Stimulated activated CD4-positive, alpha-beta T cell treated with anti-CD3 and anti-CD28 coated beads, Interleukin-2, amount 100 ng/mL, for 48 hours (primary cell): ENCODE measurements around the gene IL18.
"Not testable (repeated sequence)": the region's sequence is repeated elsewhere in the genome, so short reads cannot be mapped to it uniquely, and the experiment has no call there.

Source experiments
- DNase-seq, 2 donors: peaks; one replicate each; pipeline ENCODE4 v3.0.0-alpha.2; 2020

IL18 gene

GRCh38 chr11:112163875-112164685, at the start of gene IL18:
TSS of gene IL18 (minus strand) at chr11:112164094. CDS start at chr11:112155053, 9,041 bp downstream.
- DNase-seq = no peak

- no peak for DNase-seq
Measured at GRCh38 chr11:112212710-112213109, 48.8 kb upstream of the IL18 start.

GRCh38 chr11:112212290-112212689, 48.4 kb upstream of the IL18 start:
- no peak for DNase-seq

- DNase-seq = no peak
Measured at GRCh38 chr11:112211536-112211935, 47.6 kb upstream of the IL18 start.

GRCh38 chr11:112210890-112211289, 47.0 kb upstream of the IL18 start:
- DNase-seq = no peak

- no peak for DNase-seq
Measured at GRCh38 chr11:112206071-112206470, 42.2 kb upstream of the IL18 start.

GRCh38 chr11:112200252-112200651, 36.4 kb upstream of the IL18 start:
- no peak for DNase-seq

GRCh38 chr11:112199101-112199500, 35.2 kb upstream of the IL18 start:
- not testable (repeated sequence) for DNase-seq

- no peak for DNase-seq
Measured at GRCh38 chr11:112196519-112197087, 32.7 kb upstream of the IL18 start.

- DNase-seq = no peak
Measured at GRCh38 chr11:112195951-112196351, 32.1 kb upstream of the IL18 start.

GRCh38 chr11:112195113-112195512, 31.2 kb upstream of the IL18 start:
- not testable (repeated sequence) for DNase-seq

- DNase-seq = no peak
Measured at GRCh38 chr11:112186304-112186703, 22.4 kb upstream of the IL18 start.

- DNase-seq = no peak
Measured at GRCh38 chr11:112185883-112186282, 22.0 kb upstream of the IL18 start.

GRCh38 chr11:112182867-112183266, 19.0 kb upstream of the IL18 start:
- DNase-seq = no peak

GRCh38 chr11:112179601-112180000, 15.7 kb upstream of the IL18 start:
- no peak for DNase-seq

GRCh38 chr11:112178936-112179335, 15.0 kb upstream of the IL18 start:
- DNase-seq = no peak

GRCh38 chr11:112178428-112178827, 14.5 kb upstream of the IL18 start:
- DNase-seq = no peak

GRCh38 chr11:112177589-112177988, 13.7 kb upstream of the IL18 start:
- DNase-seq = no peak

GRCh38 chr11:112176077-112176476, 12.2 kb upstream of the IL18 start:
- no peak for DNase-seq

GRCh38 chr11:112175599-112175952, 11.7 kb upstream of the IL18 start:
- DNase-seq = no peak

- DNase-seq = peak; percentile 21 to 35
Measured at GRCh38 chr11:112174789-112175598, 11.1 kb upstream of the IL18 start, which contains the start of gene BCO2. TSS of gene BCO2 (plus strand) at chr11:112175512. CDS start at chr11:112175602, 90 bp downstream.

- no peak for DNase-seq
Measured at GRCh38 chr11:112173152-112173551, 9.3 kb upstream of the IL18 start.

GRCh38 chr11:112172362-112172994, 8.6 kb upstream of the IL18 start:
- no peak for DNase-seq
